ENCODE results near the gene DNAI1. TPM values are rescaled to one million over a fixed set of nuclear protein-coding genes. Genes with fewer than 3 reads are reported as not detected.

DNAI1 gene
- total RNA-seq, 1 donor from 2014 or later: not detected

GRCh38 chr9:34507556-34507955, 49.0 kb downstream of the DNAI1 start:
- no peak overlapping the region for H3K9ac ChIP-seq (ENCODE audit: low read depth in 1 of 3, low read length in 3 of 3)
- H3K36me3 ChIP-seq (ENCODE audit: control insufficient read depth in 3 of 3, insufficient read depth in 3 of 3, low read length in 3 of 3): no peaks in the 10 kb centered on the region
- H3K27ac ChIP-seq (ENCODE audit: low read depth, low read length): no peak overlapping the region
- H3K4me1 ChIP-seq (ENCODE audit: control insufficient read depth in 3 of 3, insufficient read depth in 3 of 3, low read length in 3 of 3): peaks cover 0 to 2% (median 2%) of the 10 kb centered on the region in 3 donors
- no peaks in the 10 kb centered on the region for H3K9me3 ChIP-seq (ENCODE audit: control insufficient read depth in 3 of 3, low read length in 3 of 3)
- peaks cover 0 to 4% (median 0%) of the 10 kb centered on the region in 3 donors for H3K27me3 ChIP-seq (ENCODE audit: control insufficient read depth in 3 of 3, insufficient read depth in 3 of 3, low read length in 3 of 3)
- no peak overlapping the region for H3K4me3 ChIP-seq (ENCODE audit: low read length in 3 of 3)

GRCh38 chr9:34507966-34508365, 49.4 kb downstream of the DNAI1 start:
- H3K9me3 ChIP-seq (ENCODE audit: control insufficient read depth in 3 of 3, low read length in 3 of 3): no peaks in the 10 kb centered on the region
- H3K27ac ChIP-seq (ENCODE audit: low read depth, low read length): no peak overlapping the region
- no peak overlapping the region for H3K9ac ChIP-seq (ENCODE audit: low read depth in 1 of 3, low read length in 3 of 3)
- no peak overlapping the region for H3K4me3 ChIP-seq (ENCODE audit: low read length in 3 of 3)
- peaks cover 0 to 4% (median 0%) of the 10 kb centered on the region in 3 donors for H3K27me3 ChIP-seq (ENCODE audit: control insufficient read depth in 3 of 3, insufficient read depth in 3 of 3, low read length in 3 of 3)
- H3K4me1 ChIP-seq (ENCODE audit: control insufficient read depth in 3 of 3, insufficient read depth in 3 of 3, low read length in 3 of 3): peaks cover 0 to 2% (median 2%) of the 10 kb centered on the region in 3 donors
- H3K36me3 ChIP-seq (ENCODE audit: control insufficient read depth in 3 of 3, insufficient read depth in 3 of 3, low read length in 3 of 3): no peaks in the 10 kb centered on the region

GRCh38 chr9:34508463-34508862, 49.9 kb downstream of the DNAI1 start:
- H3K4me1 ChIP-seq (ENCODE audit: control insufficient read depth in 3 of 3, insufficient read depth in 3 of 3, low read length in 3 of 3): peaks cover 0 to 2% (median 2%) of the 10 kb centered on the region in 3 donors
- no peaks in the 10 kb centered on the region for H3K36me3 ChIP-seq (ENCODE audit: control insufficient read depth in 3 of 3, insufficient read depth in 3 of 3, low read length in 3 of 3)
- no peaks in the 10 kb centered on the region for H3K9me3 ChIP-seq (ENCODE audit: control insufficient read depth in 3 of 3, low read length in 3 of 3)
- no peak overlapping the region for H3K4me3 ChIP-seq (ENCODE audit: low read length in 3 of 3)
- H3K27me3 ChIP-seq (ENCODE audit: control insufficient read depth in 3 of 3, insufficient read depth in 3 of 3, low read length in 3 of 3): peaks cover 0 to 4% (median 0%) of the 10 kb centered on the region in 3 donors
- no peak overlapping the region for H3K27ac ChIP-seq (ENCODE audit: low read depth, low read length)
- H3K9ac ChIP-seq (ENCODE audit: low read depth in 1 of 3, low read length in 3 of 3): no peak overlapping the region

GRCh38 chr9:34508951-34509350, 50.3 kb downstream of the DNAI1 start:
- no peaks in the 10 kb centered on the region for H3K36me3 ChIP-seq (ENCODE audit: control insufficient read depth in 3 of 3, insufficient read depth in 3 of 3, low read length in 3 of 3)
- no peak overlapping the region for H3K27ac ChIP-seq (ENCODE audit: low read depth, low read length)
- no peaks in the 10 kb centered on the region for H3K9me3 ChIP-seq (ENCODE audit: control insufficient read depth in 3 of 3, low read length in 3 of 3)
- peaks cover 0 to 4% (median 0%) of the 10 kb centered on the region in 3 donors for H3K27me3 ChIP-seq (ENCODE audit: control insufficient read depth in 3 of 3, insufficient read depth in 3 of 3, low read length in 3 of 3)
- H3K4me3 ChIP-seq (ENCODE audit: low read length in 3 of 3): no peak overlapping the region
- H3K4me1 ChIP-seq (ENCODE audit: control insufficient read depth in 3 of 3, insufficient read depth in 3 of 3, low read length in 3 of 3): peaks cover 0 to 2% (median 2%) of the 10 kb centered on the region in 3 donors
- H3K9ac ChIP-seq (ENCODE audit: low read depth in 1 of 3, low read length in 3 of 3): no peak overlapping the region

- Histone ChIP-seq H3K9ac (ENCODE audit: low read depth in 1 of 3, low read length in 3 of 3) (no peak overlapping the region), H3K27ac (ENCODE audit: low read depth, low read length) (no peak overlapping the region), H3K4me1 (ENCODE audit: control insufficient read depth in 3 of 3, insufficient read depth in 3 of 3, low read length in 3 of 3) (peaks cover 0 to 2% (median 2%) of the 10 kb centered on the region in 3 donors), H3K4me3 (ENCODE audit: low read length in 3 of 3) (no peak overlapping the region), H3K36me3 (ENCODE audit: control insufficient read depth in 3 of 3, insufficient read depth in 3 of 3, low read length in 3 of 3) (no peaks in the 10 kb centered on the region), H3K27me3 (ENCODE audit: control insufficient read depth in 3 of 3, insufficient read depth in 3 of 3, low read length in 3 of 3) (peaks cover 0 to 12% (median 0%) of the 10 kb centered on the region in 3 donors), H3K9me3 (ENCODE audit: control insufficient read depth in 3 of 3, low read length in 3 of 3) (no peaks in the 10 kb centered on the region)
Measured at GRCh38 chr9:34510497-34511468, 52.2 kb downstream of the DNAI1 start.

GRCh38 chr9:34512131-34513078, 53.8 kb downstream of the DNAI1 start:
- H3K4me1 ChIP-seq (ENCODE audit: control insufficient read depth in 3 of 3, insufficient read depth in 3 of 3, low read length in 3 of 3): peaks cover 0 to 2% (median 2%) of the 10 kb centered on the region in 3 donors
- no peak overlapping the region for H3K27ac ChIP-seq (ENCODE audit: low read depth, low read length)
- H3K27me3 ChIP-seq (ENCODE audit: control insufficient read depth in 3 of 3, insufficient read depth in 3 of 3, low read length in 3 of 3): peaks cover 0 to 12% (median 0%) of the 10 kb centered on the region in 3 donors
- no peak overlapping the region for H3K9ac ChIP-seq (ENCODE audit: low read depth in 1 of 3, low read length in 3 of 3)
- H3K36me3 ChIP-seq (ENCODE audit: control insufficient read depth in 3 of 3, insufficient read depth in 3 of 3, low read length in 3 of 3): no peaks in the 10 kb centered on the region
- no peak overlapping the region for H3K4me3 ChIP-seq (ENCODE audit: low read length in 3 of 3)
- H3K9me3 ChIP-seq (ENCODE audit: control insufficient read depth in 3 of 3, low read length in 3 of 3): no peaks in the 10 kb centered on the region

- peaks cover 0 to 4% (median 2%) of the 10 kb centered on the region in 3 donors for H3K4me1 ChIP-seq (ENCODE audit: control insufficient read depth in 3 of 3, insufficient read depth in 3 of 3, low read length in 3 of 3)
- H3K9ac ChIP-seq (ENCODE audit: low read depth in 1 of 3, low read length in 3 of 3): no peak overlapping the region
Measured at GRCh38 chr9:34513567-34514214, 55.1 kb downstream of the DNAI1 start.

GRCh38 chr9:34514401-34514800, 55.8 kb downstream of the DNAI1 start:
- H3K36me3 ChIP-seq (ENCODE audit: control insufficient read depth in 3 of 3, insufficient read depth in 3 of 3, low read length in 3 of 3): no peaks in the 10 kb centered on the region
- H3K4me3 ChIP-seq (ENCODE audit: low read length in 3 of 3): no peak overlapping the region
- H3K4me1 ChIP-seq (ENCODE audit: control insufficient read depth in 3 of 3, insufficient read depth in 3 of 3, low read length in 3 of 3): peaks cover 0 to 4% (median 2%) of the 10 kb centered on the region in 3 donors
- H3K27me3 ChIP-seq (ENCODE audit: control insufficient read depth in 3 of 3, insufficient read depth in 3 of 3, low read length in 3 of 3): peaks cover 0 to 12% (median 0%) of the 10 kb centered on the region in 3 donors
- H3K9ac ChIP-seq (ENCODE audit: low read depth in 1 of 3, low read length in 3 of 3): no peak overlapping the region
- no peaks in the 10 kb centered on the region for H3K9me3 ChIP-seq (ENCODE audit: control insufficient read depth in 3 of 3, low read length in 3 of 3)
- no peak overlapping the region for H3K27ac ChIP-seq (ENCODE audit: low read depth, low read length)

More at GRCh38 chr9:34513567-34514214, 55.1 kb downstream of the DNAI1 start:
- Histone ChIP-seq H3K4me3 (ENCODE audit: low read length in 3 of 3) (no peak overlapping the region), H3K9me3 (ENCODE audit: control insufficient read depth in 3 of 3, low read length in 3 of 3) (no peaks in the 10 kb centered on the region), H3K27ac (ENCODE audit: low read depth, low read length) (no peak overlapping the region), H3K36me3 (ENCODE audit: control insufficient read depth in 3 of 3, insufficient read depth in 3 of 3, low read length in 3 of 3) (no peaks in the 10 kb centered on the region), H3K27me3 (ENCODE audit: control insufficient read depth in 3 of 3, insufficient read depth in 3 of 3, low read length in 3 of 3) (peaks cover 0 to 12% (median 0%) of the 10 kb centered on the region in 3 donors)

GRCh38 chr9:34514816-34515215, 56.2 kb downstream of the DNAI1 start:
- Histone ChIP-seq H3K36me3 (ENCODE audit: control insufficient read depth in 3 of 3, insufficient read depth in 3 of 3, low read length in 3 of 3) (no peaks in the 10 kb centered on the region), H3K9me3 (ENCODE audit: control insufficient read depth in 3 of 3, low read length in 3 of 3) (no peaks in the 10 kb centered on the region), H3K4me3 (ENCODE audit: low read length in 3 of 3) (no peak overlapping the region), H3K27ac (ENCODE audit: low read depth, low read length) (no peak overlapping the region), H3K27me3 (ENCODE audit: control insufficient read depth in 3 of 3, insufficient read depth in 3 of 3, low read length in 3 of 3) (peaks cover 0 to 12% (median 0%) of the 10 kb centered on the region in 3 donors), H3K9ac (ENCODE audit: low read depth in 1 of 3, low read length in 3 of 3) (no peak overlapping the region), H3K4me1 (ENCODE audit: control insufficient read depth in 3 of 3, insufficient read depth in 3 of 3, low read length in 3 of 3) (peaks cover 0 to 6% (median 4%) of the 10 kb centered on the region in 3 donors)
